Keratinocyte (primary cell): ENCODE measurements around the gene RUFY3. TPM values are rescaled to one million over a fixed set of nuclear protein-coding genes. Genes with fewer than 3 reads are reported as not detected.

ENCODE experiments used
- DNase-seq: peaks from one replicate; pipeline ENCODE4 v3.0.0-alpha.2; 2011; ENCODE audit warnings: low read depth, missing footprints, low spot score
- FAIRE-seq: peaks from 2 replicates; lab custom pipeline; 2011; peaks lifted over from hg19 to GRCh38; lab: Jason Lieb, UNC
- H2AFZ ChIP-seq: 2 replicates; pipeline ENCODE4 v1.6.0; 2012; ENCODE audit warnings: low read length, control low read depth, inconsistent platforms; ENCODE audit not compliant: control insufficient read depth
- H3K27ac ChIP-seq: 2 replicates; pipeline ENCODE4 v1.5.1; 2011; ENCODE audit warnings: low read length; ENCODE audit not compliant: control insufficient read depth, insufficient read depth
- H3K27me3 ChIP-seq: 3 replicates; pipeline ENCODE4 v1.6.0; 2011; ENCODE audit warnings: low read length; ENCODE audit not compliant: control insufficient read depth, insufficient read depth; ENCODE audit errors: extremely low read depth
- H3K36me3 ChIP-seq, 2 experiments: 2 replicates in 1 of 2; 3 replicates in 1 of 2; pipeline ENCODE4 v1.5.1; 2011; ENCODE audit warnings: low read length in 2 of 2, mild to moderate bottlenecking in 1 of 2; ENCODE audit not compliant: control insufficient read depth in 2 of 2, insufficient read depth in 2 of 2; ENCODE audit errors: extremely low read depth in 1 of 2
- H3K4me1 ChIP-seq: 3 replicates; pipeline ENCODE4 v1.5.1; 2011; ENCODE audit warnings: low read length; ENCODE audit not compliant: control insufficient read depth, insufficient read depth; ENCODE audit errors: extremely low read depth
- H3K4me2 ChIP-seq: 3 replicates; pipeline ENCODE4 v1.6.0; 2011; ENCODE audit warnings: low read depth, low read length; ENCODE audit not compliant: control insufficient read depth, insufficient read depth; ENCODE audit errors: extremely low read depth
- H3K4me3 ChIP-seq, 3 experiments: fragments of 200-600 bp in 1 of 3; sonication (generic) in 1 of 3; 2 replicates in 2 of 3; 3 replicates in 1 of 3; pipeline ENCODE4 v1.5.1; 2011 to 2016; ENCODE audit warnings: low read length in 3 of 3, mild to moderate bottlenecking in 3 of 3, control low read depth in 2 of 3, inconsistent platforms in 1 of 3, low read depth in 1 of 3, mixed read lengths in 1 of 3, mixed run types in 1 of 3, moderate library complexity in 1 of 3; ENCODE audit not compliant: control insufficient read depth in 2 of 3, insufficient read depth in 2 of 3; ENCODE audit errors: extremely low read depth in 1 of 3
- H3K79me2 ChIP-seq: 2 replicates; pipeline ENCODE4 v1.6.0; 2012; ENCODE audit warnings: low read length; ENCODE audit not compliant: control insufficient read depth, insufficient read depth
- H3K9ac ChIP-seq: 3 replicates; pipeline ENCODE4 v1.6.0; 2011; ENCODE audit warnings: low read length; ENCODE audit not compliant: control insufficient read depth, insufficient read depth; ENCODE audit errors: extremely low read depth
- H3K9me1 ChIP-seq: 3 replicates; pipeline ENCODE4 v1.6.0; 2011; ENCODE audit warnings: low read length; ENCODE audit not compliant: control insufficient read depth, insufficient read depth; ENCODE audit errors: extremely low read depth
- H3K9me3 ChIP-seq: 2 replicates; pipeline ENCODE4 v1.5.1; 2012; ENCODE audit warnings: low read depth, low read length; ENCODE audit not compliant: control insufficient read depth
- H4K20me1 ChIP-seq: 3 replicates; pipeline ENCODE4 v1.6.0; 2011; ENCODE audit warnings: low read length; ENCODE audit not compliant: control insufficient read depth, insufficient read depth; ENCODE audit errors: extremely low read depth
- CTCF ChIP-seq, 3 experiments: IDR thresholded peaks in 1 of 3; conservative IDR thresholded peaks in 1 of 3; optimal IDR thresholded peaks in 1 of 3; 2 replicates in 2 of 3; 3 replicates in 1 of 3; pipeline versions ENCODE3 to v1.5.1; 2011; ENCODE audit warnings: low read length in 3 of 3, mild to moderate bottlenecking in 3 of 3, moderate library complexity in 2 of 3, control low read depth in 1 of 3, inconsistent platforms in 1 of 3; ENCODE audit not compliant: insufficient read depth in 2 of 3; ENCODE audit errors: extremely low read depth in 1 of 3
- EZH2 ChIP-seq: IDR thresholded peaks from one replicate; pipeline ENCODE4 v1.6.1; 2012; ENCODE audit warnings: inconsistent platforms, mild to moderate bottlenecking, low read length, moderate library complexity
- dilution Hi-C: fragments of 300-500 bp; cut with MboI; formaldehyde crosslinking; loops from one replicate; pipeline ENCODE4 v1.7.0; 2020; ENCODE audit warnings: low sequenced_read_pairs; ENCODE audit not compliant: extremely low pct_ligation_motif_present
- polyA plus RNA-seq, 5 experiments: library from polyadenylated mRNA; depleted of rRNA in 3 of 5; stranded (reverse) in 3 of 5; stranded (forward) in 1 of 5; unstranded in 1 of 5; fragments of >200 nt; gene quantifications; 1 replicate in 1 of 5; 2 replicates in 3 of 5; 3 replicates in 1 of 5; pipeline versions ENCODE4 v1.2.1 to v1.2.3, GENCODE V29; 2011 to 2012; ENCODE audit warnings: missing spikeins in 2 of 5, low read depth in 1 of 5, low replicate concordance in 1 of 5

RUFY3 gene
- polyA plus RNA-seq, 1 donor (not counting 4 experiments of a cell fraction or from before 2014, with no cell fraction given): 18.9 TPM

- Histone ChIP-seq H3K27ac (no peak overlapping the region), H4K20me1 (no peaks in the 10 kb centered on the region), H3K9me1 (no peaks in the 10 kb centered on the region), H3K4me2 (no peak overlapping the region), H3K4me3 (no peak overlapping the region), H3K4me1 (no peaks in the 10 kb centered on the region), H3K27me3 (no peaks in the 10 kb centered on the region), H2AFZ (no peak overlapping the region), H3K79me2 (no peaks in the 10 kb centered on the region), H3K36me3 (no peaks in the 10 kb centered on the region), H3K9ac (no peak overlapping the region), H3K9me3 (no peaks in the 10 kb centered on the region)
- FAIRE-seq: no peak
- no peak for DNase-seq
- dilution Hi-C loops: no loop called here
- no peak for TF ChIP-seq CTCF (optimal IDR thresholded peaks at IDR 0.05 in 1 of 3, IDR thresholded peaks at IDR 0.05 in 1 of 3, conservative IDR thresholded peaks at IDR 0.05 in 1 of 3; ENCODE audit: extremely low read depth in 1 of 3, insufficient read depth in 2 of 3, low read length in 3 of 3)
- no peak for TF ChIP-seq EZH2
These were observed 43.3 kb upstream of the RUFY3 start for GRCh38 chr4:70678383-70678999.

DNA sequence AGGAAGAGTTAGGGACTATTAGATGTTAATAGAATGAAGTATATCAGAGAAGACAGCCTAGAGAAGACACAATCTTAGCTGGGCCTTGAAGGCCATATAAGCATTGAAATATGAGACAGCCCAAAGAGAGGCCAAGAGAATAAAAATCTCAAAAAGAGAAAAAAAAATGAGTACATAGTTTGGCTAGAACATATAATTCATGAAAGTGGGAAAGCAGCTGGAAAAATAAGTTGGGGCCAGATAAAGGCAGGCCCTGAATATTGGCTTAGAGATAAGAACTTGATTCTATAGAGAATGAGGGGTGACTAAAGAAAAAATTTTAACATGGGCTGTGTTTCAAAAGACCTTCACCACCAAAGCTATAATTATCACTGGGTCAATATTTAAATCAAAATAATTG is 40.8 kb upstream of the RUFY3 start:
- H4K20me1 ChIP-seq: no peaks in the 10 kb centered on the region
- H3K4me3 ChIP-seq: no peak overlapping the region
- dilution Hi-C loops: no loop called here
- H3K9ac ChIP-seq: no peak overlapping the region
- no peak overlapping the region for H2AFZ ChIP-seq
- no peak for TF ChIP-seq EZH2
- no peak for TF ChIP-seq CTCF (optimal IDR thresholded peaks at IDR 0.05 in 1 of 3, IDR thresholded peaks at IDR 0.05 in 1 of 3, conservative IDR thresholded peaks at IDR 0.05 in 1 of 3; ENCODE audit: extremely low read depth in 1 of 3, insufficient read depth in 2 of 3, low read length in 3 of 3)
- H3K27me3 ChIP-seq: no peaks in the 10 kb centered on the region
- H3K79me2 ChIP-seq: no peaks in the 10 kb centered on the region
- H3K4me2 ChIP-seq: no peak overlapping the region
- H3K9me3 ChIP-seq: no peaks in the 10 kb centered on the region
- no peak overlapping the region for H3K27ac ChIP-seq
- DNase-seq (no peak), FAIRE-seq (no peak)
- H3K9me1 ChIP-seq: no peaks in the 10 kb centered on the region
- no peaks in the 10 kb centered on the region for H3K4me1 ChIP-seq
- no peaks in the 10 kb centered on the region for H3K36me3 ChIP-seq
